ENCODE data around the gene LIPM.

The LIPM gene, protein sequence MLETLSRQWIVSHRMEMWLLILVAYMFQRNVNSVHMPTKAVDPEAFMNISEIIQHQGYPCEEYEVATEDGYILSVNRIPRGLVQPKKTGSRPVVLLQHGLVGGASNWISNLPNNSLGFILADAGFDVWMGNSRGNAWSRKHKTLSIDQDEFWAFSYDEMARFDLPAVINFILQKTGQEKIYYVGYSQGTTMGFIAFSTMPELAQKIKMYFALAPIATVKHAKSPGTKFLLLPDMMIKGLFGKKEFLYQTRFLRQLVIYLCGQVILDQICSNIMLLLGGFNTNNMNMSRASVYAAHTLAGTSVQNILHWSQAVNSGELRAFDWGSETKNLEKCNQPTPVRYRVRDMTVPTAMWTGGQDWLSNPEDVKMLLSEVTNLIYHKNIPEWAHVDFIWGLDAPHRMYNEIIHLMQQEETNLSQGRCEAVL

DNA sequence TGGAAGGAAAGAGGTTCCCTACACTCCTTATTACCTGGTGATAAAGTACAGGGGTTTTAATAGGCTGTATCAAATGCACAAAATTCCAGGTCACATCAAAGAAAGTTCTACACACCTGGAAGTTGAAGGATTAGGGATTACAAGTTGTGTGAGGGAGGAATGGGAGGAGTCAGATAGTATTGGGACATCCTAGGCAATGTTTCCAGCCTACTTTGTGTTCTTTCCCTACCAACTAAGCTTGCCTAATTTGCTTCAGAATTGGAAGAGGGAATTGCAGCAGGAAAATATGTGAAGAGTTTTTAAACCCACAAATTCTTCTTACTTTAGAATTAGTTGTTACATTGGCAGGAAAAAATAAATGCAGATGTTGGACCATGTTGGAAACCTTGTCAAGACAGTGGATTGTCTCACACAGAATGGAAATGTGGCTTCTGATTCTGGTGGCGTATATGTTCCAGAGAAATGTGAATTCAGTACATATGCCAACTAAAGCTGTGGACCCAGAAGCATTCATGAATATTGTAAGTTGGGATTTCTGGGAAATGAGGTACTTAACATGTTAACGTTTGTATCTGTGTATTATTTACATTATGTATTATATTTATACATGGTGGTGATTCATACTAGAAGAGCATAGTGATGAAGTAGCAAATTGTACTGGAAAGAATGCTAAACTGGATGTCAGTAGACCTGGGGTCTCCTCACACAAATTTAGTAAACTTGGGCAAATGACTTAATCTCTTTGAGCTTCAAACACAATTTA lies at the start of gene LIPM:
TSS of gene LIPM (plus strand) at position 208 of the 763 bp plus-strand sequence. CDS start at position 375, 167 bp downstream.
- FAIRE-seq: no peak

DNA sequence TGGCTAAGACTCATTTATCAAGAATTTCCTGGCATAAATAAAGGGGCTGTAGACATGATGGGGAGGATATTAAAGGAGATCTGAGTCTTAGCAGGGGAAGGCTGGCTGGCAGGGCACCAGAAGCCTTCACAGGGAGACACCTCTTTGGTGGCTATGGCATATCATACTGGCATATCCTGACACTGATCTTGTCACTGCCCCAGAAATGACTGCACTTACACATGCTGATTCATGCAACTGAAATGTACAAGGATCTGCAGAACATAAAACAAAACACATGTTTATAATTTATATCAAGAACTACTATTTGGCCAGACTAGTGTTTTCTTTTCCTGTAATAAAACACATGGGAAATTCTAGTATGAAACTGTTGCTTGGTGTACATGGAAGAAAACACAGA lies 48.2 kb upstream of the LIPM start:
- FAIRE-seq: peak; percentile 94

DNA sequence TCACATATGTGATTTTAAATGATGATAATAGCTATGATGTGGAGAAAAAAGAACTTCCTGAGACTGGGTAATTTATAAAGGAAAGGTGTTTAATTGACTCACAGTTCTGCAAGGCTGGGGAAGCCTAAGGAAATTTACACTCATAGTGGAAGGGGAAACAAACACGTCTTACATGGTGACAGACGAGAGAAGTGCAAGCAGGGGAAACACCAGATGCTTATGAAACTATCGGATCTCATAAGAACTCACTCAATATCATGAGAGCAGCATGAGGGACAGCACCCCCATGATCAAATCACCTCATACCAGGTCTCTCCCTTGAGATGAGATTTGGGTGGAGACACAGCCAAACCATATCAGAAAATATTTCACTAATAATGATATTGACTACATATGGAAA lies 46.8 kb upstream of the LIPM start:
- no peak for FAIRE-seq

DNA sequence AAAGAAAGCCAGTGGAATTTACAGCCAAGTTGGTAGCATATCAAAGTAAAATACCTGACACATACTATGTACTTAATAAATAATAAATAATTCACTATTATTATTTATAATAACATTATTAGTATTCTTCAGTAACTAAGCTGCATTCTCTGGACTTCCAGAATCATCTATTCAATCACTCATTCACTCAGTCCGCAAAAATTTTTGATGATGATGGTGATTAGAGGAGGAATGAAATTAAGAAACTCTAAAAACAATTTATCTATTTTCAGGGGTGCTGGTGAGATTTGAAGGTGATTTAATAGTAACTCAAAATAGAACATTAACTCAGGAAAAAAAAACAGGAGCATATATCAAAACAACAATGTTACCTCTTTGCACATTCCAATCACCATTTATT lies 45.9 kb upstream of the LIPM start:
- FAIRE-seq: no peak

DNA sequence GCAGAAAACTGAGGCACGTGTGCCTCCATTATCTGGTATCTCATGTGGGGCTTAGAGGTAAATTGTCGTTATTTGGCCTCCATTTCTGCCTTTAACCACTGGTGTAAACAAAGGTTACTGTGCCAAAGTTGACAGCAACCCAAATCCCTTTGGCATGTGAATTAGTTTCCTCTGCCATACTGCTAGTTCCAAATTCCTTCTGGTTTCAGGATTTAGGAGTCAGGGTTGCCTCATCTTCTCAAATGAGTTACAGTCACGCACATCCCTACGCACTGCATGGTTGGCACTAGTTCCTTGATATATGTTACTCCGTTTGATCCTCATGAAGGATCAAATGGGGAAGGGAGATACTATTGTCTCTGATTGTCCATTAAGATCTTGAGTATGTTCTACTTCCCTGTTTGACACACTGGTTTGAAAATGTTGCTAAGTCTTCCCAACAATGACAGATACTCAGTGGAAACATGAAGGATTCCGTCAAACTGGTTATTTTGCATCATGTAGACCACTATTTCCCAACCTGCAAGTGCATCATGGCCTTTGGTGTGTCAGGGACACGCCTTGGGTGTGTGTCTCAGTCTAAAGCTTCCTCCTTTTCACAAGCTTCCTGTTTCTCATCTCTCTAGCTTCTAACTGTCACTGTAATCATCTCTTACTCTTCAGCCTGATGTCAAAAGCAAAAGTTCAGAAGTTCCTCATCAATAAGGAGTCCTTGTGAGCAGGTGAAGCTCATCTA lies 43.0 kb upstream of the LIPM start, which contains the start of gene LIPN:
TSS of gene LIPN (plus strand) at position 655 of the 736 bp plus-strand sequence. CDS start 1,386 bp downstream, outside the sequence.
- no peak for FAIRE-seq

DNA sequence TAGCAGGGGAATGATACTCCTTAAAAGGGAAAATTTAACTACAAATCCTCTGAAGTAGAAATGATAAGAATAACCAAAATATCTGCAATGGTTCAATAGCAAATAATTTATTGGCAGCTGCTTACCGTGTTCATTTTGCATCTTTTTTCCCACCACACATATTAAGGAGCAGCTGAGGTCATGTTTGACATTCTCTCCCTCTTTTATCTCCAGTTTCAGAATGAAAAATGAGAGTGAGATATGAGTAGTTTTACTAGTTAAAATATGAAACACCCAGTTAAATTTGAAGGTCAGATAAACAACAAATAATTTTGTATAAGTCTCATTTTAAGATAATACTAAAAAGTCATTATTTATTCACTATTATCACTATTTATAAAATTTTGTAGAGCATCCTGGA lies 39.6 kb upstream of the LIPM start:
- FAIRE-seq: peak; percentile 95

DNA sequence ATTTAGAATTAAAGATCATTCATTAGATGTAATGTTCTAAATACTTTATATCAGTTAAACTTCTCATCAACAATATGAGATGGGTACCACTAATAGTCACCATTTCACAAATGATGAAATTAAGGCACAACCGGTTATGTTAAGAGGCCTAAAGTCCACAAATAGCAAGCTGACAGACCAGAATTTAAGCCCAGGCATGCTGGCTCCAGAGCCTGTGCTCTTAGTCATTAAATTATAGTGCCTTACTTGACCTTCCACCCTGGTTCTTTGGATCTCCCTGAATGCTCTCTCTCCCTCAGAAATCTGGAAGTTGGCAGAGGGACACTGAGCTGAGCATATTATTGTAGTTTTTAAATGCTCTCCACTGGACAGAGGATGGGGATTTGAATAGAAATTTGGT lies 39.1 kb upstream of the LIPM start:
- no peak for FAIRE-seq

DNA sequence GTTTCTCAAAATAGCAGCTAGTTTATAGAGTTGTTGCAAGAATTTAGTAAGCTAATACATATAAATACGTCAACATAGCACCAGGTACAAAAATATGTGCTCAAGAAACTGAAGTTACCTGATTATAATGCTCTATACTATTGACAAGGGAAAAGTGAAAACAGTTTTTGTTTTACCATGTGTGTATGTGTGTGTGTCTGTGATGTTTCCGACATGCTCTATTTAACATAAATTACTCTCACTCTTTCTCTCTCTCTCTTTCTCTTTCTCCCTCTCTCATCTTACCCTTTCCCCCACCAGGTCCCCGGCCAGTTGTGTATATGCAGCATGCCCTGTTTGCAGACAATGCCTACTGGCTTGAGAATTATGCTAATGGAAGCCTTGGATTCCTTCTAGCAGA lies 38.4 kb upstream of the LIPM start:
- FAIRE-seq: no peak

DNA sequence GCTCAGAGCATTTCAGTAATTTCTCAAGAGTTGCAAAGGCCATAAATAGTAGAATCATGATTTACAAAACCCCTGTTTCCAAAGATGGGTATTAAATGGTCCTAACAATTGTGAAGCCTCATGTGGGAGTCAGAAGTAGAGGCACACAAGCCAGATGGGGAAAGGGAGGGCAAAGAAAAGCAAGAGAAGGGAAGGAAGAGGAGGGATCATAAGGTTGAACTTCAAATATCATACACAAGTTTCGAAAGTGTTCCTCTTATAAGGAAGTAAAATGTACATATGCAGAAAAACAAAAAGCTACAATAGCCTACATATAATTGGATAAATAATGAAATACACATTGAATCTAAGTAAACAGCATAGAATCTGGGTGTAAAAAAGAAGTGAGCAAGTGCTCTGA lies 36.7 kb upstream of the LIPM start:
- FAIRE-seq: no peak

DNA sequence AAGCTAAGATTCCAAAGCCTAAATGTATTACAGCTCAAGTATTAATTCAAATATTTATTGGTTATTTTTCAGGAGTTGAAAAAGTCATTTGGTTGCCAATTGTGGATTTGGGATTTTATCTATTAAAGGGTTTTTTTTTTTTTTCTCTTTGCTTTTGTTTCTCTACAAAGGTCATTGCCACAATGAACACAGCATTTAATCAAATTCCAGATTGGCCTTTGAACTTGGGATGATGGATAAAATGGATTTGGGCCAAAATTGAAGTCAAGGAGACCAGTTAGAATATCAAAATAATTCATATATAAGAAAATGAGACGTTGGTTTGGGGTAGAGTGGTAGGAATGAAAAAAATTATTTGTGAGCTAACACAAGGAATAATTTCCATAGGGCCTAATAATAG lies 33.1 kb upstream of the LIPM start:
- no peak for FAIRE-seq

DNA sequence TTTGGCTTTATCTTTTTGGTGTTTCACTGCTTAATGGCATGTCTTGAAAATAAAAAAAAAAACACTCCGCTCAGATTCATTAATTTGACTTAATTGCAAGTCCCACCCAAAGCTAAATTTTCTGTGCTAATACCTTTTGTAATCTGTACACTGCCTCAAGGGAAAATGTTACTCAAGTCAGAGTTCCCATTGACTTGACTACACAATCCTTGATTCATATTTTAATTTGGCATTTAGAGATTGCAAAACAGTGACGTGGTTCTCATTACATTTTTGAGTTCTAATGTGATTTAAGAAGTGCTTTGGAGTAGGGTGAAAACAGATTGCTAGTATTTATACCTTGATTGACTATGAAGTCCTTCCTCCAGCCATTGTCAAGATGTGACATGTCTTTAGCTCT lies 21.3 kb upstream of the LIPM start:
- no peak for FAIRE-seq

DNA sequence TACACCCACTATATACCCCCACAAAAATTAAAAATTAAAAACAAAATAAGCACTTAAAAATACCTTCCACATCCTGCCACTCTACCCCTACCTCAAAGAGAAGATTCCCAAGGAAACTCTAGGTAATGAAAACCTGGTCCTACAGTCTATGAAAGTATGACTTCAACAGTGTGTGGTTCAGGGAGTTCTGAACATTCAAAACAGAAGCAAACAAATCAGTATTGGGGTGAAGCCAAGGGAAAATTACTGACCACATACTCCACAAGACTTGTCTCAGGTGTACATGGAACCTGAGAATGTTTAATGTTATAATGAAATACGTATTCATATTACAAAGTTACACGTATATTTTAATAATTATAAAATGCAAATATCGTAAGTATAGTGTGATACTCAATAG lies 20.3 kb upstream of the LIPM start:
- FAIRE-seq: peak; percentile 26

DNA sequence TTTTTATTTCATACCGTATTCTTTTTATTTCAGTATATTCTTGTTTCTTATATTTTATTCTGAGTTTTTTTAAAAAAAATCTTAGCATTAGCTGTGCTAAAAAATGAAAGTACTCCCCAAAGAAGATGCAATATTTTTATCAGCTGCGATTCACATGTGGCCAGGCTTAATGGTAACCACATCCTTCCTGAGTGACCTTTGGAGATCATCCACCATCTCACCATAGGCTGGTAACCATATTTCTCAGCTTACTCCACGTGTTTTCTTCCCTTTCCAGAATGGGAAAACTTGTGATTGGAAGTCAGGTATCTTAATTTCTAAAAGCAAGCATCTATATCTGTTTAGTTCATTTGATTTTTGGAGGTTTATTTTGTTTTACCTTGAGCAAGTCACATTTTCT lies 18.8 kb upstream of the LIPM start:
- FAIRE-seq: no peak

DNA sequence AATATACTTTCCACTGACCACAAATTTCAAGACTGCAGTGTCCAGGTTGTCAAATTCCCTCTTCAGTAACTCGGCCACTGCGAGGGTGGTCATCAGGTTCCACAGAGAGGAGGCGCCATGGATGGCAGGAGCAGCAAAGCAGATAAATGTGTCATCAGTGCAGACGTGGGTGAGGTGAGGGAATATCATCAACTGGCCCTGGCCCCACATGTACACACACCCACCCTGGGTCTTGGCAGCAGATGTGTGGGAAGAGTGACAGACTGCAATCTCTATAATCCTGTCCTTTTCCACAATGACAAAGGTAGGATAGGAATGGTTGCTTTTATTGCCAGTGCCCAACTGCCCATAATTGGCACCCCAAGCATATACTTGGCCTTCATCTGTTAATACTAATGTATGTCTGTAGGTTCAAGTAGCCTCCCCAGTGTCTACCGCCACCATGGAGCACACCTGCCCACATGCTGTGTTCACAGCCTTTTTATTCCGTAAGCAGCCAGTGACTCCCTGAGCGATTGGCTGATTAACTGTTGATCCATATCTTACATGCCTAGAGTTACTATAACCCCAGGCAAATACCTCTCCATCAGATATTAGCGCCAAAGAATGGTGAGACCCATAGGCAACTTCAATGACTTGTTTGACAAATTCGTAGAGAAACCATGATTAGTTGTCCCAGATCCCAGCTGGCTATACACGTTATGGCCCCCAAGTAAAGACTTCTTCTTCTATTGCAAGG lies 16.3 kb upstream of the LIPM start:
- no peak for FAIRE-seq

DNA sequence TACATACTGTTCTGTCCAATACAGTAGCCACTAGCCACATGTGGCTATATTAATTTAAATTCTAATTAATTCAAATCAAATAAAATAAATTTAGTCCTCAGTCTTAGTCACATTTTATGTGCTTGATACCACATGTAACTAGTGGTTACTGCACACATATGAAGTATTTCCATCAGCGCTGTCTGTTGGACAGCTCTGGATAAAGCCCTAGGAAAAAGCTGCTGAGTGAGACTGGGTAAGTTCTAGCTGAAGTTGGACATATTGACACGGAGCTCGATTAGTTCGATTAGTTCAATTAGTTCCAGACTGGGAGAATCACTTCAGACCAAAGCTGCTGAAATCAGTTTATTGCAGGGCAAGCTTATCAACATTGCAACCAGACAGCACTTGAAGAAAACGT lies 15.1 kb upstream of the LIPM start:
- FAIRE-seq: no peak

DNA sequence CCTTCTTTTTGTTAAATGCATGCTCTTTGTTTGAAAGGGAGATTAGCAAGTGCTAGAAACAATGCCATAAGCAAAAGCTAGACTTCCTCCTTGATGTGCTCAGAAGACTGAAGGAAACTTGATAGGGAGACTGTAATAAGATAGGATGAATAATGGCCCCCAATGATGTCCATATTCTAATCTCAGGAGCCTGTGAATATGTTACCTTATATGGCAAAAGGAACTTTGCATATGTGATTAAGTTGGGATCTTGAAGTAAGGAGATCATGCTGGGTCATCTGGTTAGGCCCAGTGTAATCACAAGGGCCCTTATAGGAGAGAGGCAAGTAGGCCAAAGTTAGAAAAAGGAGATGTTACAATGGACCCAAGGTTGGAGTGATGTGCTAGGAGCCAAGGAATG lies 13.6 kb upstream of the LIPM start:
- no peak for FAIRE-seq

DNA sequence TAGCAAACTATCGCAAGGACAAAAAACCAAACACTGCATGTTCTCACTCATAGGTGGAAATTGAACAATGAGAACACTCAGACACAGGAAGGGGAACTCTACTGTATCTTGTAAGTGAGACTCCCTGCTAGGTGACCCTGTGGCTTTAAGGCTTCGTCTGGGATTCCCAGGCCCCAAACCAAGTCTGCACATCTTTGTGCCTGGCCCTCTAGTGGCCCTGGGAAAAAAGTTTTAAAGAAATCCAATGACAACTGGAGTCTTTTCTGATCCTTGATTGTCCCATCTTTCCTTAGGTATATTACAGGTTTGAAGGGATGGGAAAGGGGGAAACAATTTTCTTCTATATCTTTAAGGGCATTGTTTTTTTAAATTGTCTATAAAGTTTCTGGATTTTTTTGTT lies 10.6 kb upstream of the LIPM start:
- peak; percentile 18 for FAIRE-seq

DNA sequence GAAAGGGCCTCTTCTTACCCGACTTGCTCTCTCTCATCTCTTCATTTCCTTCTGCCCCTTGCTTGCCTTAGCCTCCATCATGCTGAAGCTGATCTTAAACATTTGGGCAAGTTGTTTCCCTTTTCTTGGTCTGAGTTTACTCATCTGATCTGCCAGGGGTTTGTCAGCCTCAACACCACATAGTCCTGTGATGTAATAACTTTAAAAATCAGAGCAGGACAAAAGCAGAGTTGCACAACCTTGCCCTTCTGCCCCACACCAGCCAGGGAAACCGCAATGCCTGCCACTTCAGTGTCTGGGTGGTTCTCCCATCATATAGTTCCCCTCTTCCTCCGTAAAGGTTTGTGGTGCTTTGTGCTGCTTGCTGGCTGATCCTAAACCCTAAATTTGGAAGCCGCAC lies 9.9 kb upstream of the LIPM start:
- FAIRE-seq: no peak

DNA sequence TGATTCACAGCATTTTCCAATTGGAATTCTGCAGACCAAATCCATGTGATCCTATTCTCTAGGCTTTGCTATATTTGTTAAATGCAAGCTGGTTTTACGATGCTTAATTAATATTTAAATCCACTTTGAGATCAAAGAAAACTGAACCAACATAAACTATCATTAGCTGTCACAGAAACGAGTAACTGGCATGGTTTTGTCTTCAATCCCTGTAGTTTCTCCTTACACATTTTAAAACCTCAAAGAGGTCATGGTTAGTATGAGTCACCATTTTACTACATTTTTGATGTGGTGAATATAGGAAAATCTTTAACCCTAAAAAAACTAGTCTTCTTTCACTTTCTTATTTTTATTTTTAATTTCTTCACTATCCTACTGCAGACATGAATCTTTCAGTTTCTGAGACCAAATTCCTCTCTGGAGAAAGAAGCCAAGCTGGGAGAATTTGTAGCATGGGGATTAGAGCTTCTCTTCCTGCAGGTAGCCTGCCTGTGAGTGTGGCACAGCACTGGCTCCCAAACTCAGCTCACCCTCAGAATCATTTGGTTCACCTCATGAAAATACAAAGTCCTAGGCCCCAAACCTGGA lies 8.7 kb upstream of the LIPM start:
- FAIRE-seq: no peak

DNA sequence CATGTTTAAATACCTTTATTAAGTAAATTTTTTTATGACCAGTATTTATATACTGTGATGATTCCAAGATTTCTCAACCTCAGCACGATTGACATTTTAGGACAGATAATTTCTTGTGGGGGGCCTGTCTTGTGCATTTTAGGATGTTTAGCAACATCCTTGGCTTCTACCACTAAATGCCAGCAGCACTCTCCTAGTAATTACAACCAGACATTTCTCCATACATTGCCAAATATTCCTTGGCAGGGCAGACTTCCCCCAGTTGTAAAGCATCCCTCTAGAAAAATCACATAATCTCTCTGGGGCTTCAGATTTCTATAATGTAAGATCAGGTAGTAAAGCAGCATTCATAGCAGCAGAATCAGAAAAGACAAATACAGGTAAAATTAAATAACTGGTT lies 7.8 kb upstream of the LIPM start:
- no peak for FAIRE-seq

DNA sequence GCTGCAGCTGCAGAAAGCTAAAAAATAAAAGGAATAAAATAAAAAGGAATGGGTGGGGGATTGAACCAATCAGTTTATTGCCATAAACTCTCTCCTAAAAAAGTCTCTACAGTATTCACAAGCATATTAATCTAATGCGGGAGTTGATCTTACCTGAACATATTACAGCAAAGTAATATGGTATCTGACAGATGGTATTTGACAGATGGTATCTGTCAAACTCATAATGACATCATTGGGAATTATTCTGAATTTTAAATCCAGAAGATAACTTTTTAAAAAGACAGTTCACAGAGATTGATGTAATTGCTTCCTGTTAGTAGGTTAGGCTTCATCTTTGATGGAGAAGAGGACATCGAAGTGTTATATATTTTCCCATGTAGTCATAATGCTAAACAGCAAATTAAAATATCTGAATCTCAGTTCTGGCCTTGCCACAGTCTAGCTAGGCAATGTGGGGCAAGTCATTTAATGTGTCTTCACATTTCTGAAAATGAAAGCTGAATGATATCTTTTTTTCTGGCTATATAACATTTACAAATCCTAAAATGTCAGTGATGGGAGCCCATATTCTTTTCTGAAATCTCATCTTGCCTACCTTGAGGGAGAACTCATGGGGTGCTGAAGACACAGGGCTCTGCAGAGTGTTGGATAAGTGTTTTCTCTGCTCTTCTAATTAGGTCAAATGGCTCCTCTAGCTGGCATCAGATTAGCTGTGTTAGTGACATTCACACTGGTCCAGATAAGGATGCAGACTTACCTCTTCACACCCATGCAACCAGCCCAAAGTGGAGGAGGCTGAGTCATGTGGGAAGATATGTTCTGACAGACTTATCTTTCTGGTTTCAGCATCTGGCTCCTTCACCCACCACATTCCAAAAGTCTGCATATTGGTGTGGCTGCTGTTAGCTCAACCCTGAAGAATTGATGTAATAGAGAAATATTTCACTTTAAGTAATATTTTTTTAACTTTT lies 2.1 kb upstream of the LIPM start:
- no peak for FAIRE-seq
